Sigmoid colon (tissue), 7 donors: ENCODE measurements around the gene RCOR1. TPM values are rescaled to one million over a fixed set of nuclear protein-coding genes. Genes with fewer than 3 reads are reported as not detected.

Experiments used
- DNase-seq: peaks from one replicate; pipeline ENCODE4 v3.0.0-alpha.2; 2019
- H3K27ac ChIP-seq, 4 donors: fragments of 200-600 bp; sonication (generic); one replicate each; pipeline ENCODE4 v1.5.1; 2016 to 2019; ENCODE audit warnings: mild to moderate bottlenecking in 1 of 4
- H3K27me3 ChIP-seq, 3 donors: fragments of 200-600 bp; sonication (generic); one replicate each; pipeline ENCODE4 v1.5.1; 2019; ENCODE audit warnings: mild to moderate bottlenecking in 1 of 3
- H3K36me3 ChIP-seq, 4 donors: fragments of 200-600 bp; sonication (generic); one replicate each; pipeline ENCODE4 v1.5.1; 2016 to 2019
- H3K4me1 ChIP-seq, 4 donors: fragments of 200-600 bp; sonication (generic); one replicate each; pipeline ENCODE4 v1.5.1; 2017 to 2019
- H3K4me3 ChIP-seq, 4 donors: fragments of 200-600 bp; sonication (generic); one replicate each; pipeline ENCODE4 v1.5.1; 2017 to 2019; ENCODE audit warnings: mild to moderate bottlenecking in 2 of 4, moderate library complexity in 1 of 4
- H3K9me3 ChIP-seq, 4 donors: fragments of 200-600 bp in 3 of 4; sonication (generic) in 3 of 4; one replicate each; pipeline versions ENCODE4 v1.5.1 to v1.6.1; 2013 to 2019
- EP300 ChIP-seq, 4 donors: sonication (generic); formaldehyde crosslinking; IDR thresholded peaks; one replicate each; pipeline ENCODE4 v1.6.1; 2017; ENCODE audit warnings: antibody characterized with exemption in 4 of 4
- POLR2A ChIP-seq, 2 donors: fragments of 450-650 bp; IDR thresholded peaks; one replicate each; pipeline ENCODE4 v1.6.1; 2016; ENCODE audit warnings: antibody characterized with exemption in 2 of 2, mild to moderate bottlenecking in 2 of 2, moderate library complexity in 2 of 2
- POLR2AphosphoS5 ChIP-seq, 4 donors: sonication (generic); formaldehyde crosslinking; IDR thresholded peaks; one replicate each; pipeline ENCODE4 v1.6.1; 2017; ENCODE audit warnings: antibody characterized with exemption in 4 of 4
- WGBS, 2 donors: extraction: QIAGEN DNeasy Blood & Tissue Kit; methylation state at CpG; one replicate each; pipeline ENCODE4 v1.1.7; 2013; 5-methylcytosine and 5-hydroxymethylcytosine counted together
- intact Hi-C: fragments of 100-400 bp; cut with DNase I; formaldehyde crosslinking; loops from one replicate; pipeline ENCODE4 v1.15.1; 2023
- polyA plus RNA-seq, 3 donors: library from polyadenylated mRNA; stranded (reverse); fragments of 200-250 nt; gene quantifications; one replicate each; pipeline ENCODE4 v1.2.3, GENCODE V29; 2013
- total RNA-seq, 4 donors: library from RNA; depleted of rRNA; stranded (reverse); fragments of >200 nt; gene quantifications; one replicate each; pipeline ENCODE4 v1.1.0, GENCODE V29; 2016
- TF ChIP-seq, protein P1 (sequence below), 4 experiments: fragments of 450-650 bp in 3 of 4; fragments of 200-600 bp in 1 of 4; IDR thresholded peaks; one replicate each; pipeline ENCODE4 v1.5.1; 2016 to 2019; ENCODE audit warnings: antibody characterized with exemption in 4 of 4, mild to moderate bottlenecking in 3 of 4, moderate library complexity in 2 of 4
- donor health status: healthy with polysubstance abuse.
- donor health status: Bipolar disorder and iron deficiency.
- donor health status: healthy.

RCOR1 gene
- total and polyA plus RNA-seq, 7 donors: 7.2 to 12.5 (median 11.8) TPM

DNA sequence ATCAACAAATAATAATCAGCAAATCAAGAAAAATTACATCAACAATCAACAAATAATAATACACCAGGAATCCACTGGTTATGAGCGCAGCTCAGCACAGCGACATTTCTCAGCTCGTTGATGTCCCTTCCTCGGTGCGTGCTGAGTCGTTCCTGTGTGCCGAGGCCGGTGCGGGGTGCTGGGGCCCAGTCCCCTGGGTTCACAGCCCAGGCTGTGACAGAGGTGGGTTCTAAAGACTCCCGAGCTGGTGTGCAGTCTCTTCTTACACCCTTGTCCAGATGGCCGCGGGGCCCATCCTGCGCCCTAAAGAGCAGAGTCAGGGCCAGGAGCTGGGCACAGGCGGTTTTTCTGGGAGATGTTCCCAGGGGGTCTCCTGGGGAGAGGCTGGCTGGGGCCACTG is 157.9 kb downstream of the RCOR1 start:
- 97 to 98% methylated on average over 14 of the region's 14 CpGs for WGBS, 2 donors

DNA sequence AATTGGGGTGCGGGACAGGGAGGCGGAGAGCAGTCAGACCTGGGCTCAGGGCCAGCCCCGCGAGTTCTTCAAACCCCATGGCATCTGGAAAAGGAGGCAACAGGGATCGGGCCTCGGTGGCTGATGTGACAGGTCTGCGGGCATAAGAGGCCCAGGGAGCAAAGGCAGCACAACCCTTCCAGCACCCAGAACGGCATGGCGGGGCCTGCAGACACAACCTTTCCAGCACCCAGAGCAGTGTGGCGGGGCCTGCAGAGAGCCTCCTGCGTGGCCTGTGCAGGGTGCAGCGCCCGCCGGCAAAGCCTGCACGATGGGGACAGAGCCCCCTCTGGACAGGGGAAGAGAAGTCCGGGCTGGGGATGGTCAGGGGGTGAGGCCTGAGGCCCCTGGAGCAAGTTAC is 158.6 kb downstream of the RCOR1 start:
- intact Hi-C loops: no loop called here
- H3K4me3 ChIP-seq: no peak overlapping the region
- TF ChIP-seq, protein P1, sequence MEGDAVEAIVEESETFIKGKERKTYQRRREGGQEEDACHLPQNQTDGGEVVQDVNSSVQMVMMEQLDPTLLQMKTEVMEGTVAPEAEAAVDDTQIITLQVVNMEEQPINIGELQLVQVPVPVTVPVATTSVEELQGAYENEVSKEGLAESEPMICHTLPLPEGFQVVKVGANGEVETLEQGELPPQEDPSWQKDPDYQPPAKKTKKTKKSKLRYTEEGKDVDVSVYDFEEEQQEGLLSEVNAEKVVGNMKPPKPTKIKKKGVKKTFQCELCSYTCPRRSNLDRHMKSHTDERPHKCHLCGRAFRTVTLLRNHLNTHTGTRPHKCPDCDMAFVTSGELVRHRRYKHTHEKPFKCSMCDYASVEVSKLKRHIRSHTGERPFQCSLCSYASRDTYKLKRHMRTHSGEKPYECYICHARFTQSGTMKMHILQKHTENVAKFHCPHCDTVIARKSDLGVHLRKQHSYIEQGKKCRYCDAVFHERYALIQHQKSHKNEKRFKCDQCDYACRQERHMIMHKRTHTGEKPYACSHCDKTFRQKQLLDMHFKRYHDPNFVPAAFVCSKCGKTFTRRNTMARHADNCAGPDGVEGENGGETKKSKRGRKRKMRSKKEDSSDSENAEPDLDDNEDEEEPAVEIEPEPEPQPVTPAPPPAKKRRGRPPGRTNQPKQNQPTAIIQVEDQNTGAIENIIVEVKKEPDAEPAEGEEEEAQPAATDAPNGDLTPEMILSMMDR (IDR thresholded peaks at IDR 0.05): no peak
- no peaks in the 10 kb centered on the region for H3K4me1 ChIP-seq
- 91 to 95% methylated on average over 16 of the region's 16 CpGs for WGBS, 2 donors
- no peak for DNase-seq
- H3K36me3 ChIP-seq: no peaks in the 10 kb centered on the region
- H3K9me3 ChIP-seq: no peaks in the 10 kb centered on the region
- H3K27ac ChIP-seq: no peak overlapping the region
- H3K27me3 ChIP-seq: no peaks in the 10 kb centered on the region

More for the DNA sequence above, 157.9 kb downstream of the RCOR1 start:
- Histone ChIP-seq H3K9me3 (no peaks in the 10 kb centered on the region), H3K36me3 (no peaks in the 10 kb centered on the region), H3K4me3 (no peak overlapping the region), H3K27ac (no peak overlapping the region), H3K27me3 (no peaks in the 10 kb centered on the region), H3K4me1 (no peaks in the 10 kb centered on the region)
- intact Hi-C loops: no loop called here
- no peak for DNase-seq
- no peak for TF ChIP-seq POLR2AphosphoS5 (IDR thresholded peaks at IDR 0.05)
- TF ChIP-seq, protein P1 (IDR thresholded peaks at IDR 0.05): no peak
- no peak for TF ChIP-seq EP300 (IDR thresholded peaks at IDR 0.05)
- no peak for TF ChIP-seq POLR2A (IDR thresholded peaks at IDR 0.05)

DNA sequence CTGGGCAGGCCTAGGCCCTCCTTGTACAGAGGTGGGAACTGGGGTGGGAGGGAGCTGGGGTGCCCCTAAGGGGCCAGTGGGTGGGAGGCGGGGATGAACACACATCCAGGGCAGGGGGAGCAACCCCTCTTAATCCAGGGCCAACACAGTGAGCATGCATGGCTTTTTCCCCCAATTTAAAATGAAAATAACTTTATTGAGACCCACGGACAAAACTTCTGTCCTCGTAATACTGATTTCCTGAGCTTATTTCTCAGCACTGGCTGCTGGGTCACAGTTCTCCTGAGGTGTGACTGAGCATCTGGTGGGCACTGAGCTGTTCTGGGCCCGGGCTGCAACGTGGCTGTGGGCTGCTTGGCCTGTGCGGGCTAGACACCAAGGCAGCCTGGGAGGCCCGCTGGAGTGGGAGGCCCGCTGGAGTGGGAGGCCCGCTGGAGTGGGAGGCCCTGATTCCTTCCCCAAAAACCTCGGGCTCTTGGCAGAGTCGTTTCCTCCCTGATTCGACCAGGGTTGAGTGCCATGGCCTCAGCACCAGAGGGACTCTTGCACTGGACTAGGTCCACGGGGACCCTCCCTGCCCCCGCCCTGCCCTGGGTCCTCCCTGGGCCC is 159.9 kb downstream of the RCOR1 start:
- DNase-seq: no peak
- WGBS, 2 donors: 89 to 92% methylated on average over 14 of the region's 14 CpGs
- intact Hi-C loops: no loop called here

DNA sequence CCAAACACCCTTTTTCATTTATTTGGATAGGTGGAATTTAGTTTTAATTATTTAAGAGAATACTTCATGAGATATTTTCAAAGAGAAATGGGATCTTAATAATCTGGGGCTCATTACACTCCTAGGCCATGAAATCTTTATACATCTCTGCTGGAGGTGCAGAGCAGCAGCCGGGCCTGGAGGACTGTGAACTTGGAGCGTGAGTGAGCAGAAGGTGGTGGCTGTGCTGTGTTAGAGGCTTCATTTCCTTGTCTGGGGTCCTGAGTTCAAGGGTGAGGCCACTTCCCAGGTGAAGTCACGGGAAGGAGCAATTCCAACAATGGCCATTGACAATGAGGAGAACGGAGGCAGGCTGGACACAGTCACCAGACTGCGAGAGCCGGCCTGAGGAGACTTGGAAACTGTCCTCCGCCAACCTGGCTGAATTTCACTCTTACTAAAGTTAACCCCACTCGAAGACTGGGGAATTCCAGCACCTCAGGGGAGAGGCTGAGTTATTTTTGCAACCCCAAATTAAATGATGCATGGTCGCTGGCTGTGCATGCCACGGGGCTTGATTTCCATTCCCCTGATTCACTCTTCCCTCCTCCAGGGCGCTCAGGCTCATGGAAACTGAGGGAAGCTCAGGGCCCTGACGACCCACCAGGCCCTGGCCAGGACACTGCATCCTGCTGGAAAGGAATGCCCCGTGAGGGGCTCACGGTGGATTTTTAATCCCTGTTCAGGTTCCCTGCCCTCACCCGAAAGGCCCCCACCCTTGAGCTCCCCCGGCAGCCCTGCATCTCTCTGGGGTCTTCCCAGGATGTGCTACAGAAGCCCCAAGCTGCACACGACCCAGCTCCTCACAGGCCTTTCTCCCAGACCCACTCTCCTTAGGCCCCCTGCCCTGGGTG is 162.2 kb downstream of the RCOR1 start:
- no peak for DNase-seq
- no peaks in the 10 kb centered on the region for H3K4me1 ChIP-seq
- no peak overlapping the region for H3K27ac ChIP-seq
- H3K36me3 ChIP-seq: no peaks in the 10 kb centered on the region
- 84 to 90% methylated on average over 17 of the region's 17 CpGs for WGBS, 2 donors
- H3K27me3 ChIP-seq: no peaks in the 10 kb centered on the region
- intact Hi-C loops: no loop called here
- no peak overlapping the region for H3K4me3 ChIP-seq
- H3K9me3 ChIP-seq: no peaks in the 10 kb centered on the region
- TF ChIP-seq, protein P1 (IDR thresholded peaks at IDR 0.05): no peak
- TF ChIP-seq POLR2AphosphoS5 (IDR thresholded peaks at IDR 0.05): no peak
- TF ChIP-seq EP300 (IDR thresholded peaks at IDR 0.05): no peak
- TF ChIP-seq POLR2A (IDR thresholded peaks at IDR 0.05): no peak

More for the DNA sequence above, 159.9 kb downstream of the RCOR1 start:
- Histone ChIP-seq H3K27me3 (no peaks in the 10 kb centered on the region), H3K36me3 (no peaks in the 10 kb centered on the region), H3K27ac (no peak overlapping the region), H3K9me3 (no peaks in the 10 kb centered on the region), H3K4me1 (no peaks in the 10 kb centered on the region), H3K4me3 (no peak overlapping the region)
- TF ChIP-seq, protein P1 (IDR thresholded peaks at IDR 0.05): no peak
- TF ChIP-seq POLR2AphosphoS5 (IDR thresholded peaks at IDR 0.05) (no peak), EP300 (IDR thresholded peaks at IDR 0.05) (no peak), POLR2A (IDR thresholded peaks at IDR 0.05) (no peak)
